ENCODE data around the gene PPP2R5A. TPM values are rescaled to one million over a fixed set of nuclear protein-coding genes. Genes with fewer than 3 reads are reported as not detected.

The PPP2R5A gene
- total and polyA plus RNA-seq, 2 of the 8 experiments (the other 6 are each of a cell fraction or from before 2014, with no cell fraction given), result 14.6 to 36.3 TPM

- TF ChIP-seq ATF2 (IDR thresholded peaks at IDR 0.05; ENCODE audit: low read length) (no peak), TCF12 (IDR thresholded peaks at IDR 0.05; ENCODE audit: low read depth, low read length) (no peak), BCL11A (IDR thresholded peaks at IDR 0.05; ENCODE audit: low read depth in 2 of 2, low read length in 2 of 2) (no peak), SP1 (IDR thresholded peaks at IDR 0.05; ENCODE audit: low read depth, low read length) (no peak), POU5F1 (IDR thresholded peaks at IDR 0.05; ENCODE audit: low read depth, low read length) (no peak)
Observed at GRCh38 chr1:212310383-212310782, 25.2 kb downstream of the PPP2R5A start (continued).
